ENCODE data around the gene TCHP.
"Not testable (repeated sequence)": the region's sequence is repeated elsewhere in the genome, so short reads cannot be mapped to it uniquely, and the experiment has no call there.

Gene TCHP

GRCh38 chr12:109899345-109899744 lies 729 bp upstream of the TCHP start:
- Histone ChIP-seq H3K4me3 (ENCODE audit: low read length) (peak overlapping the region; percentile 85), H3K36me3 (ENCODE audit: control insufficient read depth, insufficient read depth, low read length) (peaks cover 14% of the 10 kb centered on the region), H3K27ac (ENCODE audit: low read depth, low read length) (peak overlapping the region; percentile 78)
- H3K4me1 ChIP-seq (ENCODE audit: control insufficient read depth, insufficient read depth, low read length); H3K9ac ChIP-seq (ENCODE audit: low read length); H3K27me3 ChIP-seq (ENCODE audit: control insufficient read depth, insufficient read depth, low read length): not testable (repeated sequence)

- peaks cover 8% of the 10 kb centered on the region for H3K4me1 ChIP-seq (ENCODE audit: control insufficient read depth, insufficient read depth, low read length)
- peak overlapping the region; percentile 78 for H3K27ac ChIP-seq (ENCODE audit: low read depth, low read length)
Observed at GRCh38 chr12:109900752-109901580, 892 bp downstream of the TCHP start.

GRCh38 chr12:109902891-109903418 lies 2.9 kb downstream of the TCHP start:
- Histone ChIP-seq H3K9ac (ENCODE audit: low read length) (no peak overlapping the region), H3K27ac (ENCODE audit: low read depth, low read length) (no peak overlapping the region), H3K4me1 (ENCODE audit: control insufficient read depth, insufficient read depth, low read length) (peaks cover 8% of the 10 kb centered on the region), H3K27me3 (ENCODE audit: control insufficient read depth, insufficient read depth, low read length) (no peaks in the 10 kb centered on the region), H3K4me3 (ENCODE audit: low read length) (no peak overlapping the region), H3K36me3 (ENCODE audit: control insufficient read depth, insufficient read depth, low read length) (peaks cover 34% of the 10 kb centered on the region)

More at GRCh38 chr12:109900752-109901580, 892 bp downstream of the TCHP start:
- H3K9ac ChIP-seq (ENCODE audit: low read length) = peak overlapping the region; percentile 68
- H3K36me3 ChIP-seq (ENCODE audit: control insufficient read depth, insufficient read depth, low read length) = peaks cover 16% of the 10 kb centered on the region
- peak overlapping the region; percentile 85 for H3K4me3 ChIP-seq (ENCODE audit: low read length)
- H3K27me3 ChIP-seq (ENCODE audit: control insufficient read depth, insufficient read depth, low read length) = no peaks in the 10 kb centered on the region

GRCh38 chr12:109905301-109905700 lies 5.2 kb downstream of the TCHP start:
- H3K4me3 ChIP-seq (ENCODE audit: low read length) = no peak overlapping the region
- no peak overlapping the region for H3K9ac ChIP-seq (ENCODE audit: low read length)
- H3K36me3 ChIP-seq (ENCODE audit: control insufficient read depth, insufficient read depth, low read length) = peaks cover 46% of the 10 kb centered on the region
- no peaks in the 10 kb centered on the region for H3K27me3 ChIP-seq (ENCODE audit: control insufficient read depth, insufficient read depth, low read length)
- H3K4me1 ChIP-seq (ENCODE audit: control insufficient read depth, insufficient read depth, low read length) = peaks cover 8% of the 10 kb centered on the region
- H3K27ac ChIP-seq (ENCODE audit: low read depth, low read length) = no peak overlapping the region

- H3K4me3 ChIP-seq (ENCODE audit: low read length) = no peak overlapping the region
- no peaks in the 10 kb centered on the region for H3K27me3 ChIP-seq (ENCODE audit: control insufficient read depth, insufficient read depth, low read length)
- H3K36me3 ChIP-seq (ENCODE audit: control insufficient read depth, insufficient read depth, low read length) = peaks cover 62% of the 10 kb centered on the region
- H3K27ac ChIP-seq (ENCODE audit: low read depth, low read length) = no peak overlapping the region
- no peaks in the 10 kb centered on the region for H3K4me1 ChIP-seq (ENCODE audit: control insufficient read depth, insufficient read depth, low read length)
- H3K9ac ChIP-seq (ENCODE audit: low read length) = no peak overlapping the region
Observed at GRCh38 chr12:109910254-109910968, 10.3 kb downstream of the TCHP start.

- Histone ChIP-seq H3K27ac (ENCODE audit: low read depth, low read length) (no peak overlapping the region), H3K4me3 (ENCODE audit: low read length) (no peak overlapping the region), H3K27me3 (ENCODE audit: control insufficient read depth, insufficient read depth, low read length) (no peaks in the 10 kb centered on the region), H3K9ac (ENCODE audit: low read length) (no peak overlapping the region), H3K4me1 (ENCODE audit: control insufficient read depth, insufficient read depth, low read length) (no peaks in the 10 kb centered on the region), H3K36me3 (ENCODE audit: control insufficient read depth, insufficient read depth, low read length) (peaks cover 65% of the 10 kb centered on the region)
Observed at GRCh38 chr12:109910969-109911348, 10.9 kb downstream of the TCHP start.

GRCh38 chr12:109912855-109913321 lies 12.8 kb downstream of the TCHP start:
- Histone ChIP-seq H3K27ac (ENCODE audit: low read depth, low read length) (peak overlapping the region; percentile 27), H3K27me3 (ENCODE audit: control insufficient read depth, insufficient read depth, low read length) (no peaks in the 10 kb centered on the region), H3K36me3 (ENCODE audit: control insufficient read depth, insufficient read depth, low read length) (peaks cover 56% of the 10 kb centered on the region), H3K4me3 (ENCODE audit: low read length) (no peak overlapping the region), H3K4me1 (ENCODE audit: control insufficient read depth, insufficient read depth, low read length) (no peaks in the 10 kb centered on the region), H3K9ac (ENCODE audit: low read length) (no peak overlapping the region)

GRCh38 chr12:109914461-109914860 lies 14.4 kb downstream of the TCHP start:
- H3K27me3 ChIP-seq (ENCODE audit: control insufficient read depth, insufficient read depth, low read length) = no peaks in the 10 kb centered on the region
- no peaks in the 10 kb centered on the region for H3K4me1 ChIP-seq (ENCODE audit: control insufficient read depth, insufficient read depth, low read length)
- H3K36me3 ChIP-seq (ENCODE audit: control insufficient read depth, insufficient read depth, low read length) = peaks cover 44% of the 10 kb centered on the region
- no peak overlapping the region for H3K4me3 ChIP-seq (ENCODE audit: low read length)
- H3K9ac ChIP-seq (ENCODE audit: low read length) = no peak overlapping the region
- H3K27ac ChIP-seq (ENCODE audit: low read depth, low read length) = no peak overlapping the region

- no peak overlapping the region for H3K9ac ChIP-seq (ENCODE audit: low read length)
Observed at GRCh38 chr12:109915171-109916040, 15.3 kb downstream of the TCHP start.

GRCh38 chr12:109916045-109916444 lies 16.0 kb downstream of the TCHP start:
- peaks cover 46% of the 10 kb centered on the region for H3K36me3 ChIP-seq (ENCODE audit: control insufficient read depth, insufficient read depth, low read length)
- no peak overlapping the region for H3K27ac ChIP-seq (ENCODE audit: low read depth, low read length)
- H3K27me3 ChIP-seq (ENCODE audit: control insufficient read depth, insufficient read depth, low read length) = no peaks in the 10 kb centered on the region
- H3K9ac ChIP-seq (ENCODE audit: low read length) = no peak overlapping the region
- no peaks in the 10 kb centered on the region for H3K4me1 ChIP-seq (ENCODE audit: control insufficient read depth, insufficient read depth, low read length)
- H3K4me3 ChIP-seq (ENCODE audit: low read length) = no peak overlapping the region

More at GRCh38 chr12:109915171-109916040, 15.3 kb downstream of the TCHP start:
- no peak overlapping the region for H3K4me3 ChIP-seq (ENCODE audit: low read length)
- peaks cover 44% of the 10 kb centered on the region for H3K36me3 ChIP-seq (ENCODE audit: control insufficient read depth, insufficient read depth, low read length)
- no peaks in the 10 kb centered on the region for H3K27me3 ChIP-seq (ENCODE audit: control insufficient read depth, insufficient read depth, low read length)
- no peaks in the 10 kb centered on the region for H3K4me1 ChIP-seq (ENCODE audit: control insufficient read depth, insufficient read depth, low read length)
- H3K27ac ChIP-seq (ENCODE audit: low read depth, low read length) = no peak overlapping the region

- Histone ChIP-seq H3K27me3 (ENCODE audit: control insufficient read depth, insufficient read depth, low read length) (no peaks in the 10 kb centered on the region), H3K4me3 (ENCODE audit: low read length) (no peak overlapping the region), H3K36me3 (ENCODE audit: control insufficient read depth, insufficient read depth, low read length) (peaks cover 29% of the 10 kb centered on the region), H3K4me1 (ENCODE audit: control insufficient read depth, insufficient read depth, low read length) (no peaks in the 10 kb centered on the region), H3K9ac (ENCODE audit: low read length) (no peak overlapping the region), H3K27ac (ENCODE audit: low read depth, low read length) (no peak overlapping the region)
Observed at GRCh38 chr12:109919456-109919855, 19.4 kb downstream of the TCHP start.
